GM12873 (cell line): ENCODE measurements around the gene BORCS6.

Source experiments
- CTCF ChIP-seq: IDR thresholded peaks from 2 replicates; pipeline ENCODE4 v1.5.1; 2012; ENCODE audit warnings: low read depth, mild to moderate bottlenecking, moderate library complexity, low read length, control low read depth; ENCODE audit not compliant: insufficient read depth; ENCODE audit errors: missing control alignments

BORCS6 gene

DNA sequence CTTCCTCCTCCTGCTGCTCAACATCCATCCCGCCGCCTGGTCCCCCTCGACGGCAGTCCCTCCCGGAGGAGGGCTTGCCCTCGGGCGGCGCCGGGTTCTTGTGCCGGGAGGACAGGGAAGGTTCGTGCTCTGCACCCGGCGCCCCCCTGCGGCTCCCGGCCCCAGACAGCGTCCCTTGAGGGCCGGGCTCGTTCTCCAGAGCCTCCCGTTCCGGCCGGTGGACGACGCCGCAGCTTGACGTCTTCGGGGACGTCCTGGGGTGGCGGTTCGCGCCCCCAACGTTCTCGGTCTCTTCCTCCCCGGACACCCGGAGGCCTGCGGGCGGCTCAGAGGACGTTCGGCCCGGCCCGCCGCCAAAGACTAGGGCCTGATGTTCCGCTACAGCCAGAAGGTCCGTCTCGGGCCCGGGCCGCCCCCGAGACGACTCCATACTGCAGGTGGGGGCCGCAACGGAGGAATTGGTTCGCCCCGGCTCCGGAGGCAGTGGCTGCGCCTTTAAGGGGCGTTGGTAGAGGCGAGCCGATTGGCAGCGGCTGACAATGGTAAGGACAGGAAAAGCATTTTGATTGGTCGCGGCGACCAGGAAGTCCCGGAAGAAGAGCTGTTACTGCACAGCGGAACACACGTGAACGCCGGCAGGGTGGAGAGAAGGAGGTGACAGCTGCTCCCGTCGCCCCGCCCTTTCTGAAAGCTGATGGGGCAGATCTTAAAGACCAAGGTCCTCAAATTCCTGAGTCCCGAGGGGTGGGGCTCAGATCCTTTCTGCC lies at the start of gene BORCS6:
TSS of gene BORCS6 (minus strand) at position 470 of the 767 bp plus-strand sequence. CDS start at position 430, 40 bp downstream.
- TF ChIP-seq CTCF = no peak

- TF ChIP-seq CTCF = no peak
Measured at GRCh38 chr17:8237886-8238285, 47.9 kb upstream of the BORCS6 start.

GRCh38 chr17:8237175-8237574 lies 47.2 kb upstream of the BORCS6 start:
- no peak for TF ChIP-seq CTCF

DNA sequence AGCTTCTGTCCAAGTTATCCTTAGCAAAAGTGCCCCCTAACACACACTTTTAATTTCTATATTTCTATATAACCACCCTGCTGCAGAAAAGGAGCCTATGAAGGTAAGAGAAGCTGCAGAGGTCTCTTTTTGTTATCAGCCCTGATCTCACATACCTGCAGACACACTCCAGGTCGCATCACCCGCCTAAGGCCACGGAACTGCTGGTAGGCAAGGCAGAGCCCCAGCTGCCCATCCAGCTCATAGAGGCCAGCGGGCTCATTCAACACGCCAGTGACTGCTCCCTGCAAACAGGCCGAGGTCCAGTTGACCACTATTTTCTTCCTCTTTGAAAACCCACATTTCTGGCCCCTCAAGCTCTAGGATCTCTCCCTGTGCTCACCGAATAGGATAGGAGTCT lies 45.7 kb upstream of the BORCS6 start:
- TF ChIP-seq CTCF = no peak

GRCh38 chr17:8234361-8235270 lies 44.6 kb upstream of the BORCS6 start:
- no peak for TF ChIP-seq CTCF

GRCh38 chr17:8231701-8232100 lies 41.7 kb upstream of the BORCS6 start:
- TF ChIP-seq CTCF = no peak

- TF ChIP-seq CTCF = no peak
Measured at GRCh38 chr17:8227238-8227581, 37.2 kb upstream of the BORCS6 start.
